HCT116 (cell line): Measurements from ENCODE around the gene SLC2A9. TPM values are rescaled to one million over a fixed set of nuclear protein-coding genes. Genes with fewer than 3 reads are reported as not detected.

Experiments
- ATAC-seq: fragments of 200-7000 bp; cut with Tn5 transposase; 2 replicates; pipeline ENCODE4 v1.9.1; 2020; ENCODE audit warnings: mild to moderate bottlenecking, moderate library complexity
- BruUV-seq: library from RNA; stranded (reverse); fragments of 400-500 nt; replicated peaks from 2 replicates; lab custom pipeline; 2021; lab: Mats Ljungman, UMichigan
- CTCF ChIA-PET: fragments of 300-600 bp; sonication (Branson Sonifier 250); formaldehyde crosslinking; loops from one replicate; lab custom pipeline; 2021; ENCODE audit warnings: antibody characterized with exemption; lab: Charles Lee
- POLR2A ChIA-PET: fragments of 300-600, 350-600 bp; sonication (Branson Sonifier 250); formaldehyde crosslinking; loops from one replicate; lab custom pipeline; 2021; ENCODE audit warnings: antibody characterized with exemption; lab: Charles Lee
- RAD21 ChIA-PET, 2 experiments: fragments of 300-600 bp; sonication (Branson Sonifier 250); formaldehyde crosslinking; loops; one replicate each; lab custom pipeline; 2023; ENCODE audit warnings: low total read pairs in 2 of 2; ENCODE audit not compliant: uncharacterized antibody in 2 of 2, unreplicated experiment in 2 of 2, low non-redundant PET in 1 of 2; lab: Charles Lee
- DNase-seq: peaks from one replicate; pipeline ENCODE4 v3.0.0-alpha.2; 2010; ENCODE audit warnings: low read depth, low spot score
- H2AFZ ChIP-seq: fragments of 200-600 bp; shearing (Covaris generic), sonication (generic); 2 replicates; pipeline ENCODE4 v1.6.1; 2017; ENCODE audit warnings: low read depth, mixed run types, mixed read lengths, antibody characterized with exemption, low read length; ENCODE audit not compliant: poor library complexity, severe bottlenecking
- H3K27ac ChIP-seq: 2 replicates; pipeline ENCODE4 v1.5.1; 2012; ENCODE audit warnings: low read depth, low read length
- H3K27me3 ChIP-seq: fragments of 200-600 bp; sonication (generic); 2 replicates; pipeline ENCODE4 v1.6.1; 2016; ENCODE audit warnings: mixed run types, low read length, mixed read lengths; ENCODE audit not compliant: insufficient read depth
- H3K36me3 ChIP-seq, 2 experiments: fragments of 200-500 bp in 1 of 2; fragments of 200-600 bp in 1 of 2; sonication (Bioruptor generic) in 1 of 2; sonication (generic) in 1 of 2; 2 replicates each; pipeline versions ENCODE4 v1.5.1 to v1.6.1; 2014 to 2016; ENCODE audit warnings: low read length in 2 of 2, inconsistent platforms in 1 of 2, mixed read lengths in 1 of 2, mixed run types in 1 of 2; ENCODE audit not compliant: insufficient read depth in 2 of 2, control insufficient read depth in 1 of 2
- H3K4me1 ChIP-seq, 2 experiments: fragments of 200-600 bp in 1 of 2; sonication (generic) in 1 of 2; 2 replicates each; pipeline versions ENCODE4 v1.5.1 to v1.6.1; 2012 to 2017; ENCODE audit warnings: low read length in 2 of 2, inconsistent platforms in 1 of 2, mild to moderate bottlenecking in 1 of 2, mixed read lengths in 1 of 2, mixed run types in 1 of 2, moderate library complexity in 1 of 2; ENCODE audit not compliant: insufficient read depth in 2 of 2, control insufficient read depth in 1 of 2
- H3K4me2 ChIP-seq: fragments of 200-600 bp; sonication (generic); 2 replicates; pipeline ENCODE4 v1.6.1; 2017; ENCODE audit warnings: mixed run types, low read length, mixed read lengths
- H3K4me3 ChIP-seq, 2 experiments: fragments of 200-600 bp in 1 of 2; sonication (generic) in 1 of 2; replicated peaks in 1 of 2; 2 replicates each; pipeline ENCODE4 v1.5.1; 2011 to 2016; ENCODE audit warnings: low read length in 2 of 2, control low read depth in 1 of 2, low read depth in 1 of 2, mild to moderate bottlenecking in 1 of 2, mixed read lengths in 1 of 2, mixed run types in 1 of 2
- H3K79me2 ChIP-seq: fragments of 200-600 bp; sonication (generic); 2 replicates; pipeline ENCODE4 v1.6.1; 2017; ENCODE audit warnings: mild to moderate bottlenecking, mixed run types, low read length, moderate library complexity, mixed read lengths; ENCODE audit not compliant: insufficient read depth
- H3K9ac ChIP-seq: fragments of 200-600 bp; sonication (generic); 2 replicates; pipeline ENCODE4 v1.6.1; 2016; ENCODE audit warnings: low read length, mixed read lengths
- H3K9me2 ChIP-seq: fragments of 200-600 bp; sonication (generic), shearing (Covaris generic); 2 replicates; pipeline ENCODE4 v1.6.1; 2017; ENCODE audit warnings: mixed run types, mild to moderate bottlenecking, moderate library complexity; ENCODE audit not compliant: insufficient read depth
- H3K9me3 ChIP-seq, 2 experiments: fragments of 200-500 bp in 1 of 2; fragments of 200-600 bp in 1 of 2; sonication (Bioruptor generic) in 1 of 2; sonication (generic) in 1 of 2; 2 replicates each; pipeline ENCODE4 v1.6.1; 2014 to 2017; ENCODE audit warnings: low read length in 2 of 2, mixed read lengths in 2 of 2, inconsistent platforms in 1 of 2, low read depth in 1 of 2, mild to moderate bottlenecking in 1 of 2, mixed run types in 1 of 2, moderate library complexity in 1 of 2; ENCODE audit not compliant: control insufficient read depth in 1 of 2, insufficient read depth in 1 of 2
- H4K20me1 ChIP-seq: fragments of 200-600 bp; sonication (generic), shearing (Covaris generic); 2 replicates; pipeline ENCODE4 v1.6.1; 2017; ENCODE audit warnings: mixed run types, mild to moderate bottlenecking, moderate library complexity; ENCODE audit not compliant: insufficient read depth
- ATF3 ChIP-seq: IDR thresholded peaks from 2 replicates; pipeline ENCODE4 v1.6.1; 2012
- CBX3 ChIP-seq: IDR thresholded peaks from 2 replicates; pipeline ENCODE4 v1.6.1; 2012; ENCODE audit warnings: low read depth
- CEBPB ChIP-seq: IDR thresholded peaks from 2 replicates; pipeline ENCODE4 v1.6.1; 2012; ENCODE audit warnings: low read depth
- EZH2 ChIP-seq: fragments of 200-600 bp; sonication (generic); IDR thresholded peaks from 2 replicates; pipeline ENCODE4 v1.6.1; 2017; ENCODE audit warnings: antibody characterized with exemption, mixed run types
- EZH2phosphoT487 ChIP-seq: fragments of 200-600 bp; IDR thresholded peaks from 2 replicates; pipeline ENCODE4 v1.6.1; 2018; ENCODE audit warnings: antibody characterized with exemption, borderline replicate concordance
- FOSL1 ChIP-seq: IDR thresholded peaks from 2 replicates; pipeline ENCODE4 v1.6.1; 2012; ENCODE audit warnings: low read depth
- POLR2AphosphoS5 ChIP-seq: IDR thresholded peaks from 2 replicates; pipeline ENCODE4 v1.6.1; 2011; ENCODE audit warnings: mild to moderate bottlenecking, low read depth, low read length, moderate library complexity
- RAD21 ChIP-seq: IDR thresholded peaks from 2 replicates; pipeline ENCODE4 v1.6.1; 2012; ENCODE audit warnings: low read depth, mild to moderate bottlenecking
- SIN3A ChIP-seq: IDR thresholded peaks from 2 replicates; pipeline ENCODE4 v1.6.1; 2012; ENCODE audit warnings: low read depth
- SRF ChIP-seq: IDR thresholded peaks from 2 replicates; pipeline ENCODE4 v1.6.1; 2012; ENCODE audit warnings: low read depth
- YY1 ChIP-seq: IDR thresholded peaks from 2 replicates; pipeline ENCODE4 v1.6.1; 2011; ENCODE audit warnings: low read length, low read depth, moderate library complexity, mild to moderate bottlenecking; ENCODE audit not compliant: insufficient replicate concordance; ENCODE audit errors: extremely low read depth
- intact Hi-C: fragments of 100-400 bp; cut with micrococcal nuclease; formaldehyde crosslinking; loops from 2 replicates; pipeline ENCODE4 v1.10.0; 2022
- total RNA-seq: library from RNA; stranded (reverse); gene quantifications from one replicate; pipeline ENCODE4 v1.2.1, GENCODE V29; 2021; ENCODE audit not compliant: unreplicated experiment
- TF ChIP-seq, protein P1 (sequence below): IDR thresholded peaks from 2 replicates; pipeline ENCODE4 v1.6.1; 2012
- TF ChIP-seq, protein P2 (sequence below), 3 experiments: fragments of 200-600 bp in 1 of 3; sonication (generic) in 1 of 3; IDR thresholded peaks in 2 of 3; conservative IDR thresholded peaks in 1 of 3; 2 replicates each; pipeline ENCODE4 v1.5.1; 2012 to 2017; ENCODE audit warnings: low read depth in 2 of 3, low read length in 2 of 3, antibody characterized with exemption in 1 of 3, borderline replicate concordance in 1 of 3, control low read depth in 1 of 3, mild to moderate bottlenecking in 1 of 3, mixed read lengths in 1 of 3, mixed run types in 1 of 3, moderate library complexity in 1 of 3; ENCODE audit not compliant: insufficient read depth in 1 of 3
- TF ChIP-seq, protein P3 (sequence below): IDR thresholded peaks from 2 replicates; pipeline ENCODE4 v1.6.1; 2012; ENCODE audit warnings: low read depth

Gene SLC2A9
- total RNA-seq, 1 experiment from 2014 or later, result 2.2 TPM

GRCh38 chr4:9927341-9928007 is 93.8 kb downstream of the SLC2A9 start:
- H3K27me3 ChIP-seq, result 0 out of 2 replicates have a peak, but pooled peaks cover 4% of the 10 kb centered on the region
- no peak for DNase-seq
- intact Hi-C loops, result no loop called here
- no peaks in the 10 kb centered on the region for H4K20me1 ChIP-seq
- H3K36me3 ChIP-seq, result no peaks in the 10 kb centered on the region
- no peaks in the 10 kb centered on the region for H3K9me3 ChIP-seq
- no peak overlapping the region for H3K27ac ChIP-seq
- no peak for ATAC-seq
- H3K4me3 ChIP-seq, result no peak overlapping the region
- H3K9me2 ChIP-seq, result no peaks in the 10 kb centered on the region
- BruUV-seq, result no TSS peak
- H3K9ac ChIP-seq, result no peak overlapping the region
- no peak overlapping the region for H3K4me2 ChIP-seq
- no peak for TF ChIP-seq POLR2AphosphoS5
- TF ChIP-seq YY1, result no peak
- TF ChIP-seq SRF, result no peak
- TF ChIP-seq CEBPB, result no peak
- TF ChIP-seq EZH2phosphoT487, result no peak
- TF ChIP-seq RAD21, result peak; percentile 28
- no peak for TF ChIP-seq EZH2
- TF ChIP-seq CBX3, result no peak
- TF ChIP-seq, protein P1, sequence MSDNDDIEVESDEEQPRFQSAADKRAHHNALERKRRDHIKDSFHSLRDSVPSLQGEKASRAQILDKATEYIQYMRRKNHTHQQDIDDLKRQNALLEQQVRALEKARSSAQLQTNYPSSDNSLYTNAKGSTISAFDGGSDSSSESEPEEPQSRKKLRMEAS, result no peak
- TF ChIP-seq, protein P2, sequence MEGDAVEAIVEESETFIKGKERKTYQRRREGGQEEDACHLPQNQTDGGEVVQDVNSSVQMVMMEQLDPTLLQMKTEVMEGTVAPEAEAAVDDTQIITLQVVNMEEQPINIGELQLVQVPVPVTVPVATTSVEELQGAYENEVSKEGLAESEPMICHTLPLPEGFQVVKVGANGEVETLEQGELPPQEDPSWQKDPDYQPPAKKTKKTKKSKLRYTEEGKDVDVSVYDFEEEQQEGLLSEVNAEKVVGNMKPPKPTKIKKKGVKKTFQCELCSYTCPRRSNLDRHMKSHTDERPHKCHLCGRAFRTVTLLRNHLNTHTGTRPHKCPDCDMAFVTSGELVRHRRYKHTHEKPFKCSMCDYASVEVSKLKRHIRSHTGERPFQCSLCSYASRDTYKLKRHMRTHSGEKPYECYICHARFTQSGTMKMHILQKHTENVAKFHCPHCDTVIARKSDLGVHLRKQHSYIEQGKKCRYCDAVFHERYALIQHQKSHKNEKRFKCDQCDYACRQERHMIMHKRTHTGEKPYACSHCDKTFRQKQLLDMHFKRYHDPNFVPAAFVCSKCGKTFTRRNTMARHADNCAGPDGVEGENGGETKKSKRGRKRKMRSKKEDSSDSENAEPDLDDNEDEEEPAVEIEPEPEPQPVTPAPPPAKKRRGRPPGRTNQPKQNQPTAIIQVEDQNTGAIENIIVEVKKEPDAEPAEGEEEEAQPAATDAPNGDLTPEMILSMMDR (IDR thresholded peaks at IDR 0.05 in 2 of 3, conservative IDR thresholded peaks at IDR 0.05 in 1 of 3; ENCODE audit: borderline replicate concordance in 1 of 3, insufficient read depth in 1 of 3, low read depth in 2 of 3, low read length in 2 of 3), result peak in 2 of 3 experiments; percentile 29 to 35; a peak in 3 of 6 replicates
- TF ChIP-seq FOSL1, result no peak
- TF ChIP-seq, protein P3, sequence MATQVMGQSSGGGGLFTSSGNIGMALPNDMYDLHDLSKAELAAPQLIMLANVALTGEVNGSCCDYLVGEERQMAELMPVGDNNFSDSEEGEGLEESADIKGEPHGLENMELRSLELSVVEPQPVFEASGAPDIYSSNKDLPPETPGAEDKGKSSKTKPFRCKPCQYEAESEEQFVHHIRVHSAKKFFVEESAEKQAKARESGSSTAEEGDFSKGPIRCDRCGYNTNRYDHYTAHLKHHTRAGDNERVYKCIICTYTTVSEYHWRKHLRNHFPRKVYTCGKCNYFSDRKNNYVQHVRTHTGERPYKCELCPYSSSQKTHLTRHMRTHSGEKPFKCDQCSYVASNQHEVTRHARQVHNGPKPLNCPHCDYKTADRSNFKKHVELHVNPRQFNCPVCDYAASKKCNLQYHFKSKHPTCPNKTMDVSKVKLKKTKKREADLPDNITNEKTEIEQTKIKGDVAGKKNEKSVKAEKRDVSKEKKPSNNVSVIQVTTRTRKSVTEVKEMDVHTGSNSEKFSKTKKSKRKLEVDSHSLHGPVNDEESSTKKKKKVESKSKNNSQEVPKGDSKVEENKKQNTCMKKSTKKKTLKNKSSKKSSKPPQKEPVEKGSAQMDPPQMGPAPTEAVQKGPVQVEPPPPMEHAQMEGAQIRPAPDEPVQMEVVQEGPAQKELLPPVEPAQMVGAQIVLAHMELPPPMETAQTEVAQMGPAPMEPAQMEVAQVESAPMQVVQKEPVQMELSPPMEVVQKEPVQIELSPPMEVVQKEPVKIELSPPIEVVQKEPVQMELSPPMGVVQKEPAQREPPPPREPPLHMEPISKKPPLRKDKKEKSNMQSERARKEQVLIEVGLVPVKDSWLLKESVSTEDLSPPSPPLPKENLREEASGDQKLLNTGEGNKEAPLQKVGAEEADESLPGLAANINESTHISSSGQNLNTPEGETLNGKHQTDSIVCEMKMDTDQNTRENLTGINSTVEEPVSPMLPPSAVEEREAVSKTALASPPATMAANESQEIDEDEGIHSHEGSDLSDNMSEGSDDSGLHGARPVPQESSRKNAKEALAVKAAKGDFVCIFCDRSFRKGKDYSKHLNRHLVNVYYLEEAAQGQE, result no peak
- no peak for TF ChIP-seq ATF3
- TF ChIP-seq SIN3A, result no peak
- no peaks in the 10 kb centered on the region for H3K79me2 ChIP-seq
- H2AFZ ChIP-seq, result no peak overlapping the region
- CTCF ChIA-PET, result interaction anchor here (0.6 to 1.0 kb wide), 2 partner anchors 88 to 163 kb away, joined by 3 to 5 read pairs; no protein-coding TSS in a partner anchor
- POLR2A ChIA-PET, result no interaction called here
- H3K4me1 ChIP-seq, result peaks cover 0 to 5% of the 10 kb centered on the region in 2 experiments; a peak in 1 of 4 replicates
- RAD21 ChIA-PET, result no interaction called here
